ENCODE results near the gene PTGFR.

DNA sequence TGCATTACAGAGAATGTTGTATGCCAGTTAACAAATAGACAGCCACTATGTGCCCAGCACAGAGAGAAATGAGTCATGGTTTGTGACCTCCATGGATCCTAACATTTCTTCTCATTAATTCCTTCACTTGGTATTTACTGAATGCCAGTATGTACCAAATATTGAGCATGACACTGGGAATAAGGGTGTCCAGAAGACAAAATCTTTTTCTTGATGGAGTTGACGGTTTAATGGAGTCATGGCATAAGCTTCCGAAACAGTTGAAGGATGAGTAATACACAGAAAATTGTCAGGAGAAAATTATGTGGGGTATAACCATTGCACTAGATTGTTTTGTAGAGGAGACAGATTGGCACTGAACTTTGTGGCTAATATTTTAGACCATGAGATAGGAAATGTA is 36.9 kb downstream of the PTGFR start:
- TF ChIP-seq, protein P1, sequence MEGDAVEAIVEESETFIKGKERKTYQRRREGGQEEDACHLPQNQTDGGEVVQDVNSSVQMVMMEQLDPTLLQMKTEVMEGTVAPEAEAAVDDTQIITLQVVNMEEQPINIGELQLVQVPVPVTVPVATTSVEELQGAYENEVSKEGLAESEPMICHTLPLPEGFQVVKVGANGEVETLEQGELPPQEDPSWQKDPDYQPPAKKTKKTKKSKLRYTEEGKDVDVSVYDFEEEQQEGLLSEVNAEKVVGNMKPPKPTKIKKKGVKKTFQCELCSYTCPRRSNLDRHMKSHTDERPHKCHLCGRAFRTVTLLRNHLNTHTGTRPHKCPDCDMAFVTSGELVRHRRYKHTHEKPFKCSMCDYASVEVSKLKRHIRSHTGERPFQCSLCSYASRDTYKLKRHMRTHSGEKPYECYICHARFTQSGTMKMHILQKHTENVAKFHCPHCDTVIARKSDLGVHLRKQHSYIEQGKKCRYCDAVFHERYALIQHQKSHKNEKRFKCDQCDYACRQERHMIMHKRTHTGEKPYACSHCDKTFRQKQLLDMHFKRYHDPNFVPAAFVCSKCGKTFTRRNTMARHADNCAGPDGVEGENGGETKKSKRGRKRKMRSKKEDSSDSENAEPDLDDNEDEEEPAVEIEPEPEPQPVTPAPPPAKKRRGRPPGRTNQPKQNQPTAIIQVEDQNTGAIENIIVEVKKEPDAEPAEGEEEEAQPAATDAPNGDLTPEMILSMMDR (conservative IDR thresholded peaks at IDR 0.05; ENCODE audit: low read depth, low read length) = no peak
- TF ChIP-seq MAFK (IDR thresholded peaks at IDR 0.05; ENCODE audit: low read depth, low read length) = no peak
- TF ChIP-seq, protein P2, sequence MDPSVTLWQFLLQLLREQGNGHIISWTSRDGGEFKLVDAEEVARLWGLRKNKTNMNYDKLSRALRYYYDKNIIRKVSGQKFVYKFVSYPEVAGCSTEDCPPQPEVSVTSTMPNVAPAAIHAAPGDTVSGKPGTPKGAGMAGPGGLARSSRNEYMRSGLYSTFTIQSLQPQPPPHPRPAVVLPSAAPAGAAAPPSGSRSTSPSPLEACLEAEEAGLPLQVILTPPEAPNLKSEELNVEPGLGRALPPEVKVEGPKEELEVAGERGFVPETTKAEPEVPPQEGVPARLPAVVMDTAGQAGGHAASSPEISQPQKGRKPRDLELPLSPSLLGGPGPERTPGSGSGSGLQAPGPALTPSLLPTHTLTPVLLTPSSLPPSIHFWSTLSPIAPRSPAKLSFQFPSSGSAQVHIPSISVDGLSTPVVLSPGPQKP (IDR thresholded peaks at IDR 0.05; ENCODE audit: borderline replicate concordance, low read depth, low read length) = no peak
- no peak for TF ChIP-seq CHD1 (IDR thresholded peaks at IDR 0.05; ENCODE audit: low read depth, low read length)
- TF ChIP-seq POLR2A (IDR thresholded peaks at IDR 0.05; ENCODE audit: low read depth, low read length) = no peak
- no peak for TF ChIP-seq CEBPB (IDR thresholded peaks at IDR 0.05; ENCODE audit: low read depth, low read length)
- no peak for TF ChIP-seq USF2 (IDR thresholded peaks at IDR 0.05; ENCODE audit: low read depth, low read length)
- no peak for TF ChIP-seq RAD21 (IDR thresholded peaks at IDR 0.05; ENCODE audit: low read length)
- no peak for TF ChIP-seq FOS (IDR thresholded peaks at IDR 0.05; ENCODE audit: low read depth, low read length)

Data from IMR-90 (cell line).